ENCODE data around the gene GYG1.

Gene GYG1

DNA sequence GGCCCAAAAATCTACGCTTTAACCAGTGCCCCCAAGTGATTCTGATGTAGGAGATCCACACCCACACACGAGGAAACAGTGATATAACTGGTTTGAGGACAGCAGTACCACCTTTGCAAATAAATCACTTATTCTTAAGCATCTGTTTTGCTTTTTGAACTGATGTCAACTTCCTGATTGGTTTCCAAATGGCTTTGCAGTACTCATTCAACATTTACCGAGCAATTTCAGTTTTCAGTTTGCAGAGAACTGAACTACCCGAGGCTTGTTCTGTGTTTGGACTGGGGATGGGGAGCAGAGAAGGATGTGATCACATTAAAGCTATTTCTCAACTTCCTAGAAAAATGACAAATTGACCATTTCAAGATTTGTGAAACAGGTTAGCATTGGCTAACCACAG is 1.1 kb upstream of the GYG1 start:
- no peak for DNase-seq

DNA sequence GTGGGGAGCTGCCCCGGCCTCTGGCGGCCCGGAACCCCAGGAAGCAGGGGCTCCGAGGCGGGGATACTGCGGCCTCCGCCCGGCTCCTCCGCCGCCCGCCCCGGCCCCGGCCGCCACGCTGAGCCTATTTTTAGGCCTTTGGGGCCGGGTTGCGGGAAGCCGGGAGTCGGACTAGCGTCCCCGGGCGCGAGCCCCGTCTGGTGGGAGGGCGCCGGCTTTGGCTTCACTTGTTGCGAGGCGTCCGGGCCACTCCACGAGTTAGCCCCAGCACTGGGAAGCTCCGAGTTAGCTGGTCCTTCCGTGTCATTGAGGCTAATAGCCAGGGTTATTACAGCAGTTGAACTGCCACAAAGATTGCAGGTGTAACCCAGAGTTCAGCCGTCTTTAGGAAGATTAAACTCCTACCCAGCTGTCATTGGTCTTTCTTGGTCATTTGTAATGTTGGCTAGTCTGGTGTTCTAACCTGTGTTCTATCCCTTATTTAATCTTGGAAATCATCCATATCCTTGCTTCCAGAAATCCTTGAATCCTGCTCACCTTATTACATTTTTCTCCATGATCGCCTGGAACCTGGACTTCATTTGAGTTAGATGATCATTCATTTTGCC is 791 bp downstream of the GYG1 start:
- peak; percentile 55 for DNase-seq

DNA sequence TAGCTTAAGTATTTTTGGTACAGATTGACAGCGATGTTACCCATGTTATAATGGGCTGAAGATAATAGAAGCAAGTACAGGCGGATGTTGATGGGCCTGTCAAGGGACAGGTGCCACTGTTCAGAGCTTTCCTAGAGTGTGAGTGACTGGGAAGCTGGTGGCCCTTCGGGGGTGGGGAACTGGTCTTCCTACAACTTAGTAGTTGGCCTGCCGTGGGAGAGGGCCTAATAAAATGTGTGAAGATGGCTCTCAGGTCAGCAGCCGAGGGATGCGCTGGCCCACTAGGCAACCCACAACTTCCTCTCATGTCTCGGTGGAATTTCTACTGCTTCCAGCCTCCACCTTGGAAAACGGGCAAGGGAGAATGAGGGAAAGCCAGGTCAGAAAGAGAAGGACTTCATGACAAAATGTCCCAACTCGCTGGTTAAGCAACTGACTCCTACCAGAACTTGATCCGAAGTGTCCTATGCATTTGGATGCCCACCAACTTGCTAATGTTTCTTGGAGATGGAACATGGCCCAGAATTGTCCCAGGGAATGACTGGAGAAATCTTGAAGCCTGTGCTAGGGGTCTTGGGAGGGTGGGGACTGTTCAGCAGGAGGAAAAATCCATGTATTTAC is 1.4 kb downstream of the GYG1 start:
- DNase-seq = no peak

DNA sequence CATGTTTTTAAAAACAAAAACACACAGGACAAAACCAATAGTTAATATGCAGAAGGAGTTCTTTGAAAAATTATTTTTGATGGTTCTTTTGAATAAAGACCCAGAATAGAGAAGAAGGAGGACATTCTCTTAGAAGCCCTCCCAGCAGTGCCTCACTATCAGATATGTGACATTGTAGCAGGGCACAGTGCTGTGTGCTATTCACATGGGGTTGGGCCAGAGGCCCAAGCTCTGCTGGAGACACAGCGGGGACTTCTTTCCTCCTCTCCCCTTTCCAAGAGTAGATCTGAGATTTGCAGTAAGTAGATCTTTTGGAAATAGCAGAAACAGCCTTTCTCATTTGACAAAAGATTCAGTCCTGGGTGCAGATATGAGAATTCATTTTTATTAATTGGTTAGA is 6.3 kb downstream of the GYG1 start:
- DNase-seq = no peak

DNA sequence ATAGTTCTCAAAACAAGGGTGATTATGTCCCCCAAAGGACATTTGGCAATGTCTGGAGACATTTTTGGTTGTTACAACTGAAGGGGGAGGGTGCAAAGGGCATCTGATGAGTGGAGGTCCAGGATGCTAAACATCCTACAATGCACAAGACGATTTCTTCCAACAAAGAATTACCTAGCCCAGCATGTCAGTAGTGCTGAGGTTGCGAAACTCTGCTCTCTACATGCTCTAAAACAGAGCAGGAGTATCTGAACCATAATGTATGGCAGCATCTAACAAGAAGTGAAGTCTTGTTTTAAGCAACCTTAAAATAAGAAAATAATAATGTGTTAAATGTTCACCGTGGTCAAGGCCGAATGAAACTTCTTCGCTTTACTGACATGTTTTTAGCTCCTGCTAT is 7.0 kb downstream of the GYG1 start:
- no peak for DNase-seq

DNA sequence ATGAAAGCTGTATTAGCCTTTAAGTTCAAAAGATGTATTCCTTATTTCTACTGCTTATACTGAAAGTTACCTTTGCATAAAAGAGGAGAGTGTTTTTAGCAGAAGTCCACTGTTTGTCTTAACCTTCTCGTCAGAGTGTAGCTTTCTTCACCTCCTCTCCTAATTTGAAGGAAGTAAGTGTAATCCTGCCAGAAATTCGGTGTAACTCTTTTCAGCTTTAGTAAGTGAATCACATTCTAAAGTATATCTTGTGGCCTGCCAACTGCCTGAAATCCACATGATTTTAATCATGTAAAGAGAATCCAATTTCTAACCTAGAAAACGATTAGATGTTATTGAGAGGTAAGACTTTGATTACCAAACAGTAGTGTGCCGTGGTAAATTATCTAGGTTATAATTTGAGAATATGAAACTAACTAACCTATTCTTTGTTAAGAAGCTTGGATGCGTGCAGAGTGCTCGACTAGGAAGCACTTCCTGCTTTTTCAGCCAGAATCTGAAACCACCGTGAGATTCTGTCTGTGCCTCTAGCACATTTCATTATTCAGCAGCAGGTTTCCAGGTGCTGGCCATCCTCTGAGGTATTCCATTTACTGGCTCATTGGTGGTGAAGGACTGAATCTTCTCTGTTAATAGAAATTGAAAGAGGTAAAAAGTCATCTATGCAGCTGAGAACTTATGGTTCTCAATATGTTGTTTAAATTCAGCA is 7.5 kb downstream of the GYG1 start:
- peak; percentile 26 for DNase-seq

DNA sequence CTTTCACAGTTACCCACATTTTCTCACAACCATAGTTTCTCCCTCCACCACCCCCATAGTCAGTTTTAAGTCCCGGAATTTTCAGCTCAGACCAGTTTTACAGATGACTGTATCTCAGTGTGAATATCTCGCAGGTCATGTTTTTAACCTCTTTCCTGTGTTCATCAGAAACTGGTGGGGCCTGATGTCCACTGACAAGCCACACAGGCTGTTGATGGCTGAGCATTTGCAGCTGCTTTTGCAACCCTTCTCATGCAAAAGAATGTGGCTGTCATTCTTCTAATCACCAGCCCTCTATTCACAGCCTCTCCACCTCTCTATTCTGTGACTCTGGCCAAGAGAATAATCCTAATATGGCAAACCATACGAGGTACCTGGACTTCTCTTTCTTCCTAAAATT is 8.5 kb downstream of the GYG1 start:
- no peak for DNase-seq

DNA sequence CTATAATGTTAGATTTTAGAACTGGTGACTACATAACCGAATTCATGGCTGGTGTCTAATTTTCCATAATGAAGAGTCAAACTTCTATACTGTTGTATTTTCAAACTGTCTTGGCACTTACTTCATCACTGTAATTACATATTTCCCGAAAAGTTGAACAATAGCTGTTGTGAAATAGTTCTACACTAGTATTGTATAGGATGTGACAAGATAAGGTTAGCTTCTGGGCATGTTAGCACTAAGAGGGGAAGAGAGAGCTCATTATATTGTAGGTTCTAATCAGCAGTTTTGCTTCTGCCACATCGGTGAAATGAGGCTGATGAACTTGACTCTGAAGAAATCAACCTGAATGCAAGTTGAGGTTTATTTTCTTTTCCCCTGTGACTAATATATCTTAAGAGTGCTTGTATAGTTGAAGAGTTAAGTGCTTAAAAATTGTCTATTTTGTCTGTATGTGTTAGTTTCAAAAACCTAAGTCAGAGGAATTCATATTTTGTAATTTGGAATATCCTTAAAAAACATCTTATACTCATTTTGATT is 8.9 kb downstream of the GYG1 start:
- no peak for DNase-seq

DNA sequence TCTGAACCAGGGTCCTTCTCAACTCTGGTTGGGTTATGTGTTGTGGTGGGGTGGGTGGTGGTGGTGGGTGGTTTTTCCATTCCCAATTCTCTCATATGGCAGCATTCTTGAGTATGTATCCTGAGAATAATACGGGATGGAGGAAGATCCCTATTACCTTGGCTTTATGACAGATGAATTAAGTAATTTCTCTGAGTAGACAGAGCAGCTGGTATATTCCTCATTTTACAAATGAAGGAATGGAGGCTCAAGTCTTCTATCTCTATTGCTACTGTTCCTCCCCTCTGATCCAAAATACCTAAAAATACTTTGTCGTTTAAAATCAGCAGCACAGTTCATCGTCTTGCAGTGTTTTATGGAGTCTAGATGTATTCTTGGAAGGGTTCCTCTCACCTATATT is 10.4 kb downstream of the GYG1 start:
- no peak for DNase-seq

DNA sequence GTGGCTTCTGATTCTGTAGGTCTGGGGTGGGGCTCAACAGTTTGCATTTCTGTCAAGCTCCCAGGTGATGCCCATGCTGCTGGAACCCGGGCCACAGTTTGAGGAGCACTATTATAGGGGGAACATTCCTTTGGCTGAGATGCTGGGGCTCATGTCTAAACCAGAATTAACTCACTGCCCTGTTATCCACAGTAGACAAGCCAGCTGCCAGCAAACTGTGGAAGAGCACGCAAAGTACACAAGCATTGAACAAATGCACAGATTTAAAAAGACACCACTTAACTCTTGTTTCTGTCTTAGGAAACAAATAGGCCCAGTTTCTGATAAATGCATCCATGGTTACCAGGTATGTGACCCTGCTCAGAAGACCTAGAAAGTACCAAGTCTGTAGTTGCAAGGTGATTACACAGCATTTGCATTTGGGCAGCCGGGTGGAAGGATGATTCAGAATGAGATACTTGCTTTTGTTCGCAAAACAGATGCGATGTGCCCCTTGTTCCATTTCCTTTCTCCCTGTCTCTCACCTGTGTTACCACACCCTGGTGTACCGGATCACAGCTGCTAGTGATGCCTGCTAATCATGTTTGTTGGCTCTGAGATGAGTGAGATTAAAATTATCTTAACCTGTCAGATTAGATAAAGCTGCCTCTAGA is 12.4 kb downstream of the GYG1 start:
- peak; percentile 14 for DNase-seq

DNA sequence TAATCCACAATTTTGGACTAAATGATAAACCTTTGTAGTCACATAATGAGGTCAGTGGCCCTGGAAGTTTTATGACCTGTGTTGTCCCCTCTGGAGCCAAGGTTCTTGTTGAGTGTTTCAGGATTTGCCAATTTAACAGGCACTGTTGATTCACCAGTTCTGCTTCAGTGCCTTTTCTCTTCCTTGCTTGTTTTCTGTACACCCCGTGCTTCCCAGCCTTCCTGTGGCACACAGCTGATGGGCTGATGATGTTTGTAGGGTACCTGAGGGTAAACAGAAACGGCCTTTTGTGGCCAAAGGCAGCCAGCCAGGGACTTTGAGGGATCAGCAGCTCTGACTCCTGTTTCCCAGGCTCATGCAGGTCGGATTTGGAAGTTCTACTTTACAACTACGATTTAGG is 13.3 kb downstream of the GYG1 start:
- no peak for DNase-seq

DNA sequence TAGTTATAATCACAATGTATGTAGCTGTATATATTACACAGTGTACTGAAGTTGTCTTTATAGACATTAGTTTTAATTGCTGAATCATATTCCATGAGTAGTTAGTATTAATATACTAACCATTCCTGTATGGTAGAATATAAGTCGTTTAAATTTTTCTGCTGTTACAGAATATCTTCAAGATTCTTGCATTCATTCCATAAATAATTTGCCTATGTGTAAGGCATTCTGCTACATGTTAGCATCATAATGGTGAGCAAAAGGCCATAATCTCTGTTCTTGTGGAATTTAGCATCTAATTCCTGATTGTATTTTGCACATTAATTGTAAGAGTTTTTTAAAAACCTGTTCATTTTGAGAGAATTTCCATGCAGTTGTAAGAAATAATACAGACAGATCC is 14.1 kb downstream of the GYG1 start:
- no peak for DNase-seq

DNA sequence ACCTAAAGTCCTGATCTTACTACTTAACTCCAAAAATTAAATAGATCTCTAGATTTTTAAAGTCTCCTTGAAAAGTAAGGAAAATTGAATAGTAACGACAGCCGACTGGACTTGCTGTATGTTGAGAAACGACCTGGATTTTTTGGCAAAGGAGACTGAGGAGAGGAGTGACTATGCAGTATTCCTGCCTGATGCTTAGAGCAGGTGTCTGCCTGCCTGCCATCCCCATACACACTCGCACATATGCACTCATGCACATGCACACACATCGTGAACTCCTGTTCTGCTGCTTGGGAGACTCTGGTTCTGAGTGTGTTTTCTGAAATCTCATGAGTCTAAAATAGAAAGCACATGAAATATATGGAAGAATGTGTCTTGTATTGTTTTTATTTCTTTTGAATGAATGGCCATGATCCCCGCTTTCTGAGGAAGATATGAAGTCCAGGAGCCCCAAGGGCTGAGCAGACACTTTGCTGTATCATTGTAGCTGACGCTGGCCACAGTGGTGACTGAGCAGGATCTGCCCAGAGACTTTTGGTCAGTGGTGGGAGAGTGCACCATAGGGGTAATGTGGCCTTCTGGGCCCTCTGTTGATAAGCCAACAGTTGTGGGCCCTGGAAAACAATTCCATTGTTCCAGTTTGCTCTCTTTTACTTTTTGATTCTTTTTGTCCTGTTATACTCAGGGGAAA is 16.4 kb downstream of the GYG1 start:
- DNase-seq = no peak

DNA sequence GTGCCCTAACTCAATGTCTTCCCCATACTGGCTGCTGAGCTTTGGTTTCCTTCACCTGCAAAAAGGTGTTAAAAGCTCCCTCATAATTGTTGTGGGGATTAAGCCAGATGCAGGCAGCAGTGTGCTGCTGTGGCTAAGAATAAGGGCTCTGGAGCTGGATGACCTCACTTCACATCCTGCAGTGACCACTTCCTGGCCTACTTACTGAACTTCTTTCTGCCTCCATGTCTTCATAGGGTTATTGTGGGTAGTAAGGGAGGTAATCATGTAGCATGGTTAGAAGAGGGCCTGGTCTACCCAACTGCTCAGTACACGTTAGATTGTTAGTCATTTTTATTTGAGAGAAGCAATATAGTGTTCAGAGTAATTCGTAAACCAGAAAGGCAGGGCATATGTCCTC is 18.4 kb downstream of the GYG1 start:
- peak; percentile 64 for DNase-seq

DNA sequence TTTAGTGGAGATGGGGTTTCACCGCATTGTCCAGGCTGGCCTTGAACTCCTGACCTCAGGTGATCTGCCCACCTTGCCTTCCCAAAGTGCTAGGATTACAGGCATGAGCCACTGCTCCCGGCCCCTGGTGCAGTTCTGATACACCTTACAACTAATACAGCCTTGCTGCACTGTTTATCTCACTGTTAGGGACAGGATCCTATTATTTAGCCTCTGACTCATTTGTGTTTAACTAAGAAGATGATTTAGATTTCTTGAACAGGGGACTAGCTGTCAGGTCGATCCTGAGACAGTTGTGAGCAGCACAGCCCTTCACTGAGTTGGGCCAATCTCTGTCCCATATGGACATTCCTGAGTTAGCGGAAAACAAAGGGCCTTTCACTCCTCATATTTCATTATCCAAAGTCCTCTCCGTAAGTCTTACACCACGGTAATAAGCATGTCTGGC is 19.2 kb downstream of the GYG1 start:
- no peak for DNase-seq

DNA sequence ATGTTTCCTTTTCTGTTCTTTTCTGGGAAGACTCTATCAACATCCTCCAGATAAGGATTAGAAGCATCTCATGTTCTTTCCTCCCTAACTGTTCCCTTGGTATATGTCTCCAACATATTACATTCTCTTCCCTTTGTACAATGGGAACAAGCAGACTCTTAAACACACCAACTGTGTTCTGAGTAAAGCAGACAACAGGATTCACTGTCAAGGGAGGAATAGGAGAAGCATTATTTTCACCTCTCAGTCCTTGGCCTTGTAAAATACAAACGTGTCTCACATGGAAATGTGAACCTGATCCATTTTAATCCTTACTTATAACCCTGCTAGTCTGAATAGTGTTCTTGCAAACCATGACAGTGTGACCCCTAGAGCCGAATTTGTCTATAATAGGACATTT is 19.6 kb downstream of the GYG1 start:
- no peak for DNase-seq

DNA sequence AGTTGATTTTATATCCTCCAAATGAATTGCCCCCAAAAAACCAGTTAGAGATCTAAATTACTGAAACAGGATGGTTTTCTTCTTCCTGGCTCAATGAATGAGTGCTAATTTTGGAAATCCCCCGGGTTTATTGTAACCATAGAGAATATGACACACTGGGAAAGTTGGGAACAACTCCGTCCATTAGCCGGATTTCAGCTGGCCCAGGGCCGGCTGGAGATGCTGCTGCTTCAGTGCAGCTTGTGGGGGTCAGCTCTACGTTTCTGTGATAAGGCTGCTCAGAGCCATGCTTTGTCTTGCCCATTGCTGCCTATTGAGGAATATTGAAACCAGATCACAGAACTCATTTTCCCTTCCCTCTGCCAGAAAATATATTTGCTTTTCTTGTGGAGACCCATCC is 20.3 kb downstream of the GYG1 start:
- no peak for DNase-seq

DNA sequence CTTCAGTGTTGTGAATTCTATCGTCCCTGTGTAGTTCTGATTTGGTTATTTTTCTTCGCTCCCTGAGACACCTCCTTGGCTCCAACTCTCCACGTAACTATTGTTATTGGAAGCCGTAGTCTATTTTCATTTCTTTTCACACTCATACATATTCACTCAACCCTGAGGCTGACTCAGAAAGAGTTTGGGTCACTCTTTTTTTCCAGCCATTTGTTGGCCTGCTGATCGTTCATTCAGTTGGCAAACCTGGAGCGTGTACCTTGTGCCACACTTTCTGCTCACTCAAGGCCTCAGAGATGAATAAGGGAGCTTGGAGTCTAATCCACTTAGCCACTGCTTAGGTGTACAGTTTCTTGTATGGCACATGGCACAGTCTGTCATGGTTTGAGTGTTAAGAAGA is 22.4 kb downstream of the GYG1 start:
- DNase-seq = no peak

DNA sequence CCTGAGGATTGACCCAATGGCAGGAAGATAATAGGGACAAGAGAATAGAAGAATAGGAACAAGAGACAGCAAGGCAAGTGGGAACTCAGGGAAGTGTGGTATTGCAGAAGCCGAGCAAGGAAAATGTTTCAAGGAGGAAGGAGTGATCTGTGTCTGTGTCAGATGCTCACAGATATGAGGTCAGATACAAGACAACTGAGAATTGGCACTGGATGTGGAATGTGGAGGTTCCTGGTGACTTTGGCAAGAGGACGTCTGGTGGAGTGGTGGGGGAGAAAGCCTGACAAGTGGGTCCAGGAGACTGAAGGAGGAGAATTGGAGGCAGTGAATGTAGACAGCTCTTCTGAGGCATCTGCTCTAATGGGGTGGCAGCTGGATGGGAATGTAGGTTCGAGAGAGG is 24.1 kb downstream of the GYG1 start:
- no peak for DNase-seq

DNA sequence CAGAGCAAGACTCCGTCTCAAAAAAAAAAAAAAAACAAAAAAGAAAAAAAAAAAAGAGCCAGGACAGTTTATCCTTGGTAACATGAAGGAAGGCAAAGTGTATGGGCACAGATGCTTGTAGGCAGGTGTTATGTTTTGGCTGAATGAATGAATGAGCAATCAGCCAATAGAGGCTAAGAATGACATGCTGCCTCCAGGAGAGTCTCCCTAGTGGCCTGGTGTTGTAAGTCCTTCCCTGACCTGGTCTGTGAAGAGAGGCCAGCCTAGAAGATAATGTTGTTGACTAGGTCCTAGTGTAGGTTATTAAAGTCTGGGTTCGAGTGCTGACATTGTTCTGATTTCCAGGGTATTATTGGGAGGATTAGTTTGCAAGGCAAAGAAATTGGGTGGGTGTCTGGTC is 24.9 kb downstream of the GYG1 start:
- no peak for DNase-seq

DNA sequence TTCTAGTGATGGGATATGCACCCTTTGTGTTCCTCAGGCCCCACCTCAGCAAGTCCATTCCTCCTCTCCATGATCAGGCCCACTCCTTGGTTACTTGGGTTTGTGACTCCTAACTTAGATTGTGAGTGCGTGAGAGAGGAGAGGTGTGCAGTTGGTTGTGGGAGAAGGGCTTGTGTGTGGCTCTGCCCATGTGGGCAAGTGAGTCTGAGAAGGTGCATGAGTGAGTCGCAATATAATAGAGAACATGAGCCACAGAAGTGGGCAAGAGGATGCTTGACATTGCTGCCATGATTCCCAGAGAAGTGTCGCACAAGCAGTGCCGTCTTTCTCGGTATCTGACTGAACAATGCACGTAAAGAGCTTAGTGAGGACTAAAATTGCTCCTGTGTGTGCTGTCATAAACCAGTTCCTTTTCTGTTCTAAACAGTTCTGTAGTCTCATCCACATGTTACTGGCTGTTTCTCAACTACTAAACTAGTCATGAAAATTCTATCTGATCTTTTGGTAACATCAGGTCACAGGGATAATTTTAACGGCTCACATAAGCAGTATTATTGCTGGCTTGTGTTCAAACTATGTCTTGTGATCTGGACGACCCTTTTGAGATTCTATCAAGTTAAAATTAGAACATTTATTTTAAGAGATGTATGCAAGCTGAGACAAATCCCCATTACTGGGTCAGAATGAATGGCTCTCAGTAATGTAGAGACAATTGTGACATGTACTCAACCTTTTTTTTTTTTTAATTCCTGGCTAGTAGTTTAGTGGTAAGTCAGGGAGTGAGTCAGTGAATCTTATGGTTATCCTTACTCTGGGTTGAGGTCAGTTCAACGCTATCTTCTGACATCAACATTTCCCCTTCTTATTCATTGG is 25.6 kb downstream of the GYG1 start:
- no peak for DNase-seq

DNA sequence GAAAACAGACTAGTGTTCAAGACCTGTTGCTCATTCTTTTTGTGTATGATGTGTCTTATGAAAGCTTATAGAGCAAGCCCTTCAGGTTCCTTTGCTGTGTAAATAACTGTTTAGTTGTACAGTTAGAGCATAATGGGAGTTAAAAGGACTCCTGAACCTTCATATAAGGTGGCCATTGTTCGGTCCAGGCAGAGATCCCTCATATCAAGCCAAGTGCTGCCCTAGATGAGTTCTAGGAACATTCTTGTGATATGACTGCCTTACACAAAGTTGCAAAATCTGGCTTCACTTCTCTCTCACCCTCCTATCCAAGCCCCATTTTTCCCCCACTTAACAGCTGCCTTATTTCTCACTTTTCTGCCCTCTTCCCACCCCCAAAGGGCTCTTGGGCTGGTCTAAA is 26.9 kb downstream of the GYG1 start:
- DNase-seq = no peak
